COR-L47 (cell line): ENCODE data around the gene TRPV4.

ENCODE experiments used
- DNase-seq: peaks from one replicate; lab custom pipeline; 2025; lab: John Stamatoyannopoulos, UW

TRPV4 gene

DNA sequence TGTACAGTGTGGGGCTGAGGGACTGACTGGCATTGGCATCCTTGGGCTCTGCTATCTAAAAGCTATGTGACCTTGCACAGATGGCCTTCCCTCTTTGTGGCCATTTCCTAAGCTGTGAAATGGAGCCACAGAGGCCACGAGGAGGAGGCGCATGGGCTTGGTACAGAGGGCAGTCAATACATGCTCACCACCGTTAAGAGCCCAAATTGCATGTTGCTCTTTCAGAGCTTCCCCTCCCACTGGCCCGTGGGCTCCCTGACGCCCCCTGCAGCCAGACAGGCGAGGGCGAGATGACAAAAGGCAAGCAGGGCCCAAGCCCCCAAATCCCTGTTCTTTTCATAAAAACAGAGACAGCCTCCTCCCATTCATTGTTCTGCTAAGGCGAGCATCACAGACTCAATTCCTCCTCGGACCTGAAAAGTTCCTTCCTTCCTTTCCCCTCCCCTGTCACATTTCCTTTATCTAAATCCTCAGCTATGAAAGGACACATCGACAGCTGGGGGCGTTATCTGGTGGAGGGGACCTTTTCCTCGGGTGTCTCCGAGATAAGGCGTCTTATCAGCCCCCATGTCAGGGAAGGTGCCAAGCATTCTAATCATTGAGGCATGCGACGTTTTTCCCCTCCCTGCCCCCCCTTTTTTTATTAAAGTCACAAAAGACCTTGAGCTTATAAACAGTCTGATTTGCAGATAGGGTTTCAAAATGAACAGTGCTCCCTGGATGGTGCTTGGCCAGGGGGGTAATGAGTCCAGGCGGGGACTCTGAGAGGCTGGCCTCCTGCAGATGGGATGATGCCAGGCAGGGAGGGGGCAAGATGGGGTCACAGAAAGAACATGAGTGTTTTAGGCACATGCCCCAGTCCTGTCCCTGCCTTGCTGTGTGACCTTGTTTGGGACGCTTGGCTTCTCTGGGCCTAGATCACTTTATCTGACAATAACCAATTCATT, 93.2 kb downstream of the TRPV4 start:
- DNase-seq, result no peak

DNA sequence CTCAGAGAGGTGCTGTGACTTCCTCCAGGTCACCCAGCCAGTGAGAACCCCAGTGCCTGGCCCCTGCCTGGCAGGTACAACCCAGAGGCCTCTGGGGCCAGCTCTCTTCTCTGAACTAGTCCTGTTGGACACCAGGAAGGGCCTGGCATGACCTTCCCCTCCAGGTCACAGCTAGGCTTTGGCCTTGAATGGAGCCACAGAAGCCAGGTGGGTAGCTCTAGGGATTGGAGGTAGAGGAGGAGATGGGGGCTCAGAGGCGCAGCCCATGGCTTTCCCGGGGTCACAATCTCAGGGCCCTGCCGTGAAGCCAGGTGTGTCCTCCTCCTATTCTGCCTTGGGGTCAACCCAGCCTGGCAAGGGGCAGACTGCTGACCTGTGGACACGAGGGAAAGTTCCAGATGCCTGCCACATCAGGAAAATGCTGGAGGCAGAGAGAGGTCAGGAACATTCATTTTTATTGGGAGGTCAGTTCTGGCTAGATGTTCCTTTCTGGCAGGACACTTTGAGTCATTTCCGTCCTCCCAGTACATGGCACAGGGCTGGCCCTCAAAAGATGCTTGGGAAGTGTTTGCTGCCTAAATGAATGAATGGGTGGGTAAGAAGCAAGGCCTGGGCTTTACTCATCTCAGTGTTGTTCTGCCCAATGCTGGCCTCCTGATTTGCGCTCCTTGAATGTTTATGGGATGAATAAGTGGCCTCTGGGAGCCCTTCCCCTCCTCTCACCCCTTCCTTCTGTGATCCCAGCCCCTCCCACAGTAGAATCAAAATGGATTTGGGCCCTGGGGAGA, 94.1 kb downstream of the TRPV4 start:
- no peak for DNase-seq

DNA sequence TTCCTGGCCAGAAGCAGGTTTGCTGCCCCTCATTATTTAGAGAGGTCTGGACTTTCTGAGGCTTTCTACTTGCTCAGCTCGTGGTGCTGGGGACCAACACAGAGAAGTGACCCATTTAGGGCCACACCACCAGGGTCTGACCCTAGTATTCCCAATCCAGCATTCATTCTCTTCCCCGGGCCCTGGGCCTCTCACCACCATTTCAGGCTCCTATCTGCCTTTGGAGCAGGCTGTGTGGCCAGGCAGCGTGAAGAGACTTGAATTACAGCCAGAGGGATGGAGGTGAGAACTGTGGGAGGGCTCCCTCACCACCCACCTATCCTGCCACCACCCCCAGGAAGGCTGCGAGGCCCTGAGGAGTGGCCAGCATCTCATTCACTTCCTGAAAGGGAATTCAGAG, 95.0 kb downstream of the TRPV4 start:
- DNase-seq, result no peak

DNA sequence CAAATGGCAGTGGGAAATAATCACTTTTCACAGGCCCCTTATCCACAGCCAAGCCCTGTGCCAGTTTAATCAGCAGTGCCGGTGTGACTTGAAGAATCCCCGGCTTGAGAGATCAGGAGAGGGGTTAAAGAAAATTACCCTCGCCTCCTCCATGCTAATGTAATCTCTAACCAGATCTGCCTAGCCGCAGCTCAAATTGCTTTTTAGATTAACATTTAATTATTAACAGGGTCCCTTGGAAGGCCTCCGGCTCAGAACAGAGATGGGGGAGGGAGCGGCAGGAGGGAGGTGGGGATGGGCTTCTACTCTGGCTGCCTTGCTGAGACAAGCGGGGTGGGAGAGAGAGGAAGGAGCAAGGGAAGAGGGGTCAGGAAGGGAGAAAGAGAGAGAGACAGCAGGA, 95.6 kb downstream of the TRPV4 start:
- no peak for DNase-seq

DNA sequence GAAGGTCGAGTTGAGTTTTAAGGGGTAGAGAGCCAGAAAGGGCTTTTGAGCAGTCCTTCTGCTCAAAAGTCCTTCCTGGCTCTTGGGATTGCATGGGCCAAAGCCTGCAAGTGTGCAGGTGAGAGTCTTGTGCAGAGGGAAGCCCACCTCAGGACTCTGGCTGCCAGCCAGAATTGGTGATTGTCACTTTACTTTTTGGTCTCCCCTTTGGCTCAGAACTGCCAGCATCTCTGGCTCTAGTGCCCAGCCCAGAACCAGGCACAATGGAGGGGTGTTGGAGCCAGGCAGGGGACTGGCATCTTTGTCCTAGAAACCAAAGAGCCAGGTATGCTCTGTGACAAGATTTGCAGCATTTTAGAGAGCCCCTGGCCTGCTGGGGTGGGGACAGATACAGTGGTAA, 96.1 kb downstream of the TRPV4 start:
- DNase-seq, result no peak

DNA sequence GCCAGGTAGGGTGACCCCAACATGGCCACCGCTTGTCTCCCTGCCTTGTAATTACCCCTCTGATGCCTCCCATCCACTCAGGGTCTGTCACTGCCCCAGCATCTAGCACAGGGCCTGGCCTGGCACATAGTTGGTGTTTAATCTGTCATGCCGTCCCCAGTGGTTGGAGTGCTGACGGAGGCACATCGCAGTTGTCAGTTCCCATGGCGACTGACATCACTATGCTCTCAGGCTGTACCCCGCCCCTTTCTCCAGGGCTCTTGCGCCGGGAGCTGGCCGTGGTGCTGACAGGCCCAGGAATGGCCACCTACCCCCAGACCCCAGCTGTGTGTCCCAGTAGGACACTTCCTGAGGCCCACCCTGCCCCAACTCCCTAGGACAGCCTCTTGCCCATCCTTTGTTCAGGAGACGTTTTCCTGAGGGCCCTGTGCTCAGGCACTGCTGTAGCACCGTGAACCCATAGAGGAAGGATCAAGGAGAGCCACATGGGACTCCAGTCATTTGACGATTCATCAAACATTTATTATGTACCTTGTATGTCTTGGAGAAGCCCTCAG, 96.6 kb downstream of the TRPV4 start:
- no peak for DNase-seq

DNA sequence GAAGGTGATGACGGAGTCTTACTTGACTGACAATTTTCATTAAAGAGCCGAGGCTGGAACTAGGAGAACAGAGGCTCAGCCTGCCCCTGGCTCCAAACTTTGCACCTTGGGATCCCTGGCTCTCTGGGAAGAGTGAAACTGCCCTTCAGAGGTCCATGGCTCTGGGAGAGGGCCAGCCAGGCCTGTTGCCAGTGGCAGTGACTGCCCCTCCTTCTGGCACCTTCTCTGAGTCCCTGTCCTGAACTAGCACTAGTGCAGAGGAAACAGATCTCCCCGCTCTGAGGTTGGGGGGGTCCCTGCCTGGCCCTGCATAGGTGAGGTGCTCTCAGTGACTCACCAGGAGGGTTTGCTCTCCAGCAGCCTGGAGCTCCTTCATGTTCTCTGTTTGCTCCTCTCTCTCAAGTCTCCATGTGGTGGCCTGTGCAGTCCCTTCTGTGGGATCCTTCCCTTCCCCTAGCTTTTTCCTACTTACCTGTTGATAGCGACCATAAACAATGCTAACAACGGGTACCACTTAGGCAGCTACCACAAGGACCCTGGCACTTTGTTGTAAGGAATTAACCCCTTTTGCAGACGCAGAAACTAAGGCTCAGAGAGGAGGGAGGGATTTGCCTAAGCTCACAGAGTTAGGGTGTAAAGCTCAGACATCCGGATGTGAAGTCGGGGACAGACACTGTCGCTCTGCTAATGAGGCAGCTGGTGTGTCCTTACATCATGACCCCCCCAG, 97.2 kb downstream of the TRPV4 start:
- DNase-seq, result no peak

DNA sequence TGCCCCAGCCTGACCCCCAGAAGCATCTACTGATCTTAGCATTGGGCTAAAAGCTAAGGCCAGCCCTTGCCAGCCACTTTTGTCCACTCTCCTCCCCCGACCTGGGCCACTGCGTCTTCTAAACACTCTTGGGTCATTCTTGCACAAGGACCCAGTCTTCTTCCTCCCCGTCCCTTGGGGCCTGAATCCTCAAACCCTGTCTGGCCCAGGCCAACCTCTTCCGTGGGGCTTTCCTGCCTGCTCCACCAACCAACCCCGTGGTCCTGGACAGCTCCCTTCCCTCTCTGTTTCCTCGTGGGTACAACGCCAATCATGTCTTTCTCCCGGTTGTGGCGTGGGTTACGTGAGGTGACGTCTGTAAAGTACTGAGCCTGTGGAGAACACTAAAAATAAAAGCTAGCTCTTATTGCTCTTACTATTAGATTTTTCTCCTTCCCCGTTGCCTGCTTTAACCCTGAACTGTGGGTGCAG, 98.1 kb downstream of the TRPV4 start:
- DNase-seq, result no peak

DNA sequence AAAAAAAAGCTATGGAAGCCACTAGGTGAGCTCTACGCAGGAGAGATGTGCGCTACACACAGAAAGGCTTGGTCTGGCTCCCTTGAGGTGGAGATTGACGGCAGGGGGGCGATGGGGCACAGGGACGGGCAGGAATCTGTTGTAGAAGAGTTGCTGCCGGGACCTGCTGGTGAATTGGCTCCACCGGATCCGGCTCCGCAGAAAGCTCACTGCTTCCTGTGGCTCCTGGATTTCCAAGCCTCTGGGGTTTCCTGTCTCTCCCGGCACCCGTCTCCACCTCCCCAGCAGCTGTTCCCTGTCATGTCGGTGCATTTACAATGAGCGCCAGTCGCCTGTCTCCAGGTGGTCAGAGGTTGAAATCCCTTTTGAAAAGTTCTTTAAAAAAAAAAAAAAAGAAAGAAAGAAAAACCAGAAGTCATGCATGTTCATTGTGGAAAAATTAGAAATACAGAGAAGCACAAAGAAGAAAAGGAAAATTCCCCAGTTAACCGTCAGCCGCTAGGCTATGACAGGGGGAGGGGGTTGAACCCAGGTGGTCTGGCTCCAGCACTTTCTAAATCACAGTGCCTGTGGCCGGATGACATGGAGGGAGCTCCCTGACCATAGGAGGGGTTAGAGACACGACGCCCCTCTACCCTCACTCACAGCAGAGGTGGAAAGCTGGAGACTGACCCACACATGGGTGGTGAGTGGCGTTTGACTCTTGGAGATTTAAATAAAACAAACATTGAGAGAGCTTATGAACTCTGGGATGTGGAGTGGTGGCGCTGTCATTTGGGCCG, 98.8 kb downstream of the TRPV4 start:
- no peak for DNase-seq
